MM.1S (cell line): Measurements from ENCODE around the gene VTI1B.

Source experiments
- CTCF ChIP-seq: fragments of 300-600 bp; sonication (generic); IDR thresholded peaks from 2 replicates; pipeline ENCODE4 v1.5.1; 2016; ENCODE audit warnings: antibody characterized with exemption, low read length, mixed read lengths
- EZH2 ChIP-seq: fragments of 300-600 bp; sonication (generic); optimal IDR thresholded peaks from 2 replicates; pipeline ENCODE3; 2017; ENCODE audit warnings: low read depth, mild to moderate bottlenecking, antibody characterized with exemption, low read length, mixed read lengths
- EZH2phosphoT487 ChIP-seq: fragments of 300-600 bp; sonication (generic); IDR thresholded peaks from 2 replicates; pipeline ENCODE4 v1.6.1; 2018; ENCODE audit warnings: antibody characterized with exemption, low read length

GRCh38 chr14:67710209-67710608 is 35.8 kb upstream of the VTI1B start:
- no peak for TF ChIP-seq CTCF
- TF ChIP-seq EZH2phosphoT487, result no peak
- no peak for TF ChIP-seq EZH2
